ENCODE data around the gene ROBO3. TPM values are rescaled to one million over a fixed set of nuclear protein-coding genes. Genes with fewer than 3 reads are reported as not detected.

Gene ROBO3
- total and polyA plus RNA-seq, 2 of the 8 experiments (the other 6 are each of a cell fraction or from before 2014, with no cell fraction given): 12.1 to 24.6 TPM

GRCh38 chr11:124841201-124841600 lies 24.0 kb upstream of the ROBO3 start:
- peaks cover 0 to 5% (median 0%) of the 10 kb centered on the region in 4 experiments; a peak in 1 of 8 replicates for H3K36me3 ChIP-seq (ENCODE audit: control insufficient read depth in 2 of 4, insufficient read depth in 4 of 4, low read length in 3 of 4)
- H3K4me1 ChIP-seq (replicated peaks in 1 of 4; ENCODE audit: control insufficient read depth in 3 of 4, insufficient read depth in 4 of 4, low read length in 3 of 4): peaks cover 3 to 26% (median 7%) of the 10 kb centered on the region in 4 experiments
- H3K9me3 ChIP-seq (ENCODE audit: insufficient read depth in 2 of 2, low read depth in 1 of 2, low read length in 1 of 2): no peaks in the 10 kb centered on the region
- no peak overlapping the region for H2AFZ ChIP-seq (ENCODE audit: low read length)
- H4K20me1 ChIP-seq (replicated peaks in 1 of 2; ENCODE audit: control insufficient read depth in 1 of 2, insufficient read depth in 2 of 2, low read length in 2 of 2): peaks cover 14 to 34% of the 10 kb centered on the region in 2 experiments
- no peak overlapping the region for H2AK5ac ChIP-seq (ENCODE audit: low read depth, low read length)
- FAIRE-seq (no peak), DNase-seq (ENCODE audit: low read depth in 1 of 2, low spot score in 2 of 2) (no peak)
- no peak overlapping the region for H3K4me2 ChIP-seq (ENCODE audit: insufficient read depth in 1 of 2, low read depth in 2 of 2, low read length in 2 of 2)
- H2BK120ac ChIP-seq (replicated peaks; ENCODE audit: low read depth, low read length): no peak overlapping the region
- no peak overlapping the region for H3K4me3 ChIP-seq (ENCODE audit: extremely low read depth in 1 of 4, insufficient read depth in 2 of 4, low read depth in 3 of 4, low read length in 4 of 4)
- H3K14ac ChIP-seq (ENCODE audit: insufficient read length): no peak overlapping the region
- 41% methylated on average over 3 of the region's 3 CpGs; no CpG with 5 or more reads in 1 of the 2 experiments for WGBS, 2 experiments (ENCODE audit: extremely low coverage in 1 of 2, insufficient coverage in 1 of 2, insufficient read length in 1 of 2, insufficient replicate concordance in 2 of 2, low coverage in 1 of 2, low lambda C conversion rate in 2 of 2, missing lambda C conversion rate in 1 of 2)
- POLR2A ChIA-PET (ENCODE audit: partially characterized antibody): no interaction called here
- peaks cover 2% of the 10 kb centered on the region; the same call in 1 of the 2 replicates for H3K23me2 ChIP-seq (ENCODE audit: low read depth, low read length)
- H3K18ac ChIP-seq (ENCODE audit: extremely low read depth, low read length): no peak overlapping the region
- H3K27ac ChIP-seq (ENCODE audit: low read depth, low read length): no peak overlapping the region
- peaks cover 81 to 92% (median 88%) of the 10 kb centered on the region in 4 experiments for H3K27me3 ChIP-seq (replicated peaks in 1 of 4; ENCODE audit: control insufficient read depth in 3 of 4, extremely low read depth in 1 of 4, insufficient read depth in 3 of 4, low read length in 3 of 4)
- no peak overlapping the region for H4K8ac ChIP-seq (ENCODE audit: extremely low read depth, insufficient read depth, low read length)
- H3K56ac ChIP-seq (replicated peaks; ENCODE audit: insufficient read length, low read depth, low read length): no peak overlapping the region
- no peaks in the 10 kb centered on the region for H3K79me1 ChIP-seq (ENCODE audit: low read depth, low read length)
- H4K91ac ChIP-seq (replicated peaks; ENCODE audit: insufficient read length, low read length): no peak overlapping the region
- H2BK20ac ChIP-seq (ENCODE audit: low read length): no peak overlapping the region
- H3K23ac ChIP-seq (ENCODE audit: insufficient read length): no peak overlapping the region
- no peak overlapping the region for H2BK12ac ChIP-seq (ENCODE audit: low read depth, low read length)
- H3K4ac ChIP-seq (replicated peaks; ENCODE audit: insufficient read length, low read depth, low read length): no peak overlapping the region
- CTCF ChIA-PET (ENCODE audit: partially characterized antibody): interaction anchor here (1.0 to 2.0 kb wide), 4 partner anchors 21 to 101 kb away, joined by 3 to 18 read pairs (median 5); partner anchors contain the start of genes NRGN and ROBO3
- no peak overlapping the region for H4K5ac ChIP-seq (ENCODE audit: insufficient read length, low read depth, low read length)
- no peak overlapping the region for H2BK15ac ChIP-seq (ENCODE audit: low read length)
- no peak overlapping the region for H2BK5ac ChIP-seq (ENCODE audit: low read depth, low read length)
- H3K9ac ChIP-seq (replicated peaks in 1 of 4; ENCODE audit: extremely low read depth in 1 of 4, low read depth in 3 of 4, low read length in 3 of 4): no peak overlapping the region
- no peaks in the 10 kb centered on the region for H3K79me2 ChIP-seq (ENCODE audit: control insufficient read depth in 1 of 2, insufficient read depth in 2 of 2, low read length in 2 of 2)
- TF ChIP-seq USF2 (IDR thresholded peaks at IDR 0.05; ENCODE audit: low read length) (no peak), HDAC6 (IDR thresholded peaks at IDR 0.05; ENCODE audit: low read depth, low read length) (no peak), BRCA1 (IDR thresholded peaks at IDR 0.05; ENCODE audit: low read depth, low read length) (no peak), JUN (IDR thresholded peaks at IDR 0.05; ENCODE audit: low read depth, low read length) (no peak), SIN3A (conservative IDR thresholded peaks at IDR 0.05 in 1 of 2, IDR thresholded peaks at IDR 0.05 in 1 of 2; ENCODE audit: low read depth in 1 of 2, low read length in 2 of 2) (no peak), YY1 (IDR thresholded peaks at IDR 0.05; ENCODE audit: low read depth, low read length) (no peak), SP4 (IDR thresholded peaks at IDR 0.05; ENCODE audit: low read length) (no peak), POU5F1 (IDR thresholded peaks at IDR 0.05; ENCODE audit: low read depth, low read length) (no peak), E2F6 (IDR thresholded peaks at IDR 0.05) (no peak), POLR2A (IDR thresholded peaks at IDR 0.05; ENCODE audit: control extremely low read depth in 1 of 2, low read depth in 2 of 2, low read length in 2 of 2) (no peak), RXRA (IDR thresholded peaks at IDR 0.05; ENCODE audit: insufficient read depth, low read depth, low read length) (no peak)

All from H1 (cell line).